Measurements from ENCODE around the gene ADAP1.

ADAP1 gene

DNA sequence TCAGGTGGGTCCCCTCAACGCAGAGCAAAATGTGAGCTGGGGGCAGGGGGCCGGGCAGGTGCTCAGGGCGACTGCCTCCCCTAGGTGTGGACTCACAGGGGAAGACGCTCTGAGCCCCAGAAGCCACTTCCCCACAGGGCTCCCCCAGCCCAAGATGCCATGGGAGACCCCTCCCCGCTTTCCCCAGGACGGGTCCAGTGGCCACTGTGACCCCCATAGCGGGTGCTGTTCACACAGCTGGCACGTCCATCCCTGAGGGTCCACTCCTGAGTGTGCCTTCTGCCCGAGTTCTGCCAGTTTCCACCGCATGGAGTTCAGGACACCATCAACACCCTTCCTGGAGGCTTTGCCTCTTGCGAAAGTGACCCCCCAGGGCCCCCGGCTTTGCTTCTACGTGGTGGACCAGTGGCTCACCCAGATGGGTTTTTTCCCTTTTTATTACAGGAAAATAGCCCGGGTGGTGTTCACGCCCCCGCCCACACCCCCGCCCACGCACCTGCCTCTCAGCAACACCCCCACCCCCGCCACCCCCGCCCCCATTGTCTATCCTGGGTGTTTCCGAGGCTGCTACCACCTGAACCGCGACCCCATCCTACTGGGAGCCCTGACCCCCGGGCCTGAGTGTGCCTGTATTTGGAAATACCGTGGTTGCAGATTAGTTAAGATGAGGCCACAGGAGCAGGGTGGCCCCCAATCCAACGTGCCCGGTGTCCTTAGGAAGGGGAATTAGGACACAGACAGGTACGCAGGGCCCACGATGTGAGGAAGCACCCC is 32.0 kb downstream of the ADAP1 start:
- peak in 1 of 2 donors; percentile 50 for DNase-seq (ENCODE audit: low read depth in 2 of 2)

GRCh38 chr7:921581-922333 is 32.7 kb downstream of the ADAP1 start:
- no peak for DNase-seq (ENCODE audit: low read depth in 2 of 2)

DNA sequence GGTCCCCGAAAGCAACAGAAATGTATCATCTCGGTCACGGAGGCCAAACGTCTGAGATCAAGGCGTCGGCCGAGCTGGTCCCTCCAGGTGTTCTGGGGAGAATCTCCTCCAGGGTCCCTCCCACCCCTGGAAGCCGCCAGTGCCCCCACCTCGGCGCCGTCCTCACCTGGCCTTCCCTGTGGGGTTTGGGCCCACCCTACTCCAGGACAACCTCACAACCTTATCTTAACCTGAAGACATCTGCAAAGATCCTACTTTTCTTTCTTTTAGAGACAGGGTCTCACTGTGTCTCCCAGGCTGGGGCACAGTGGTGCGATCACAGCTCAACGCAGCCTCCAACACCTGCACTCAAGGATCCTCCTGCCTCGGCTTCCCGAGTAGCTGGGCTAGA is 33.4 kb downstream of the ADAP1 start:
- no peak for DNase-seq (ENCODE audit: low read depth in 2 of 2)

- DNase-seq (ENCODE audit: low read depth in 2 of 2) = no peak
These were observed 34.0 kb downstream of the ADAP1 start for GRCh38 chr7:920351-921070.

- DNase-seq (ENCODE audit: low read depth in 2 of 2) = no peak
These were observed 34.5 kb downstream of the ADAP1 start for GRCh38 chr7:919924-920341.

- no peak for DNase-seq (ENCODE audit: low read depth in 2 of 2)
These were observed 35.4 kb downstream of the ADAP1 start for GRCh38 chr7:919114-919442.

- DNase-seq (ENCODE audit: low read depth in 2 of 2) = no peak
These were observed 35.9 kb downstream of the ADAP1 start for GRCh38 chr7:918441-919113.

DNA sequence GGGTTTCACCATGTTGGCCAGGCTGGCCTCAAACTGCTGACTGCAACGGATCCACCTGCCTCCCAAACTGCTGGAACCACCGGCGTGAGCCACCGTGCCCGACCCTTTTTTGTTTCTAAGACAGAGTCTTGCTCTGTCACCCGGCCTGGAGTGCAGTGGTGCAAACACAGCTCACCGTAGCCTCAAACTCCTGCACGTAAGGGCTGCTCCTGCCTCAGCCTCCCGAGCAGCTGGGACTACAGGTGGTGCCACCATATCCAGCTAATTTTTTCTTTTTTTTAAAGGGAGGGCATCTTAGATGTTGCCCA is 36.4 kb downstream of the ADAP1 start:
- DNase-seq (ENCODE audit: low read depth in 2 of 2) = no peak

DNA sequence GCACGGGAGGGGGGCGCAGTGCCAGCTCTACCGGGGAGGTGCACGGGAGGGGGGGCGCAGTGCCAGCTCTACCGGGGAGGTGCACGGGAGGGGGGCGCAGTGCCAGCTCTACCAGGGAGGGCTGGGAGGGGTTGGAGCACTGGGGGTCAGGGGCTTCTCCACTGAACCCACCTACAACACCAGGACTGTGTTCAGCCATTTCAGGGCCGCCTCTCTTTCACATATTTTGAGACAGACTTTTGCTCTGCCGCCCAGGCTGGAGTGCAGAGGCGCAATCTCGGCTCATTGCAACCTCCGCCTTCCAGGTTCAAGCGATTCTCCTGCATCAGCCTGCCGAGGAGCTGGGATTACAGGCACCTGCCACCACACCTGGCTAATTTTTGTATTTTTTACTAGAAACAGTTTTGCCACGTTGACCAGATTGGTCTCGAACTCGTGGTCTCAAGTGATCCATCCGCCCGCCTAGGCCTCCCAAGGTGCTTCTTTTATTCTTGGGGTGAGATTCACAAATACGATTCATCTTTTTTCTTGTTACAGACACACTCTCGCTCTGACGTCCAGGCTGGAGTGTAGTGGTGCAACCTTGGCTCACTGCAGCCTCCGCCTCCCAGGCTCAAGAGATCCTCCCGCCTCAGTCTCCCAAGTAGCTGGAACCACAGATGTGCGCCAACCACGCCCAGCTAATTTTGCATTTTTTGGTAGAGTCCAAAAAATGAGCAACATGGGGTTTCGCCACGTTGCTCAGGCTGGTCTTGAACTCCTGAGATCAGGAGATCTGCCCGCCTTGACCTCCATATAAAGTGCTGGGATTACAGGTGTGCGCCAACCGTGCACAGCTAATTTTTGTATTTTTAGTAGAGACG is 37.0 kb downstream of the ADAP1 start:
- DNase-seq (ENCODE audit: low read depth in 2 of 2) = no peak

DNA sequence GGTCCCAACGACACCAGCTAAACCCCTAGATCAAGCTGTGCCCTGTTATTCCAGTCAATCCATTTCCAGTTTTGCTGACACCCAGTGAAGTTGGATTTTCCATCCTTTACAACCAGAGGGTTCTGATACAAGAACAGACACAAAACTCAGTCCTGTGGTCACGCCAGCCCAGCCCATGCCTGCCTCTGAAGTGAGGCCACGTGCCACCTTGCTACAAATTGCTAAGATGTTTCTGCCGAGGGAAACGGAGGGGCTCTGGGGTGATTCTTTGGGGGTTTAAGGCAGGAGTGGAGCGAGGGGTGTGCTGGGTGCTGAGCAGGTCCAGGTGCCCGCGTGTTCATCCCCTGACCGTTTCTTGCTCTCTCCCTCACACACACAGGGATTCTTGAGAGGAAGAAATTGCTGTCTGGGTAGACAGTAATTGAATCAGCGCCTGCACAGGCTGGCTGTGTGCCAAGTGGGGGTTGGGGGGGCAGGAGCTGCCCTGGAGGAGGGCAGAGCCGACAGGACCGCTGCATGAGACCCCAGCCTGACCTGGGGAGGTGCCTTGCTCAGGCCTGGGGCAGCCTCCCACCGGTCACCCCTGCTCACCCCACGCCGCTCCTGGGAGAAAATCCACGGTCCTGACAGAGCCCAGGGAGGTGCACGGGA is 38.1 kb downstream of the ADAP1 start:
- no peak for DNase-seq (ENCODE audit: low read depth in 2 of 2)

- no peak for DNase-seq (ENCODE audit: low read depth in 2 of 2)
These were observed 38.9 kb downstream of the ADAP1 start for GRCh38 chr7:915291-916218.

- no peak for DNase-seq (ENCODE audit: low read depth in 2 of 2)
These were observed 39.8 kb downstream of the ADAP1 start for GRCh38 chr7:914521-915194.

DNA sequence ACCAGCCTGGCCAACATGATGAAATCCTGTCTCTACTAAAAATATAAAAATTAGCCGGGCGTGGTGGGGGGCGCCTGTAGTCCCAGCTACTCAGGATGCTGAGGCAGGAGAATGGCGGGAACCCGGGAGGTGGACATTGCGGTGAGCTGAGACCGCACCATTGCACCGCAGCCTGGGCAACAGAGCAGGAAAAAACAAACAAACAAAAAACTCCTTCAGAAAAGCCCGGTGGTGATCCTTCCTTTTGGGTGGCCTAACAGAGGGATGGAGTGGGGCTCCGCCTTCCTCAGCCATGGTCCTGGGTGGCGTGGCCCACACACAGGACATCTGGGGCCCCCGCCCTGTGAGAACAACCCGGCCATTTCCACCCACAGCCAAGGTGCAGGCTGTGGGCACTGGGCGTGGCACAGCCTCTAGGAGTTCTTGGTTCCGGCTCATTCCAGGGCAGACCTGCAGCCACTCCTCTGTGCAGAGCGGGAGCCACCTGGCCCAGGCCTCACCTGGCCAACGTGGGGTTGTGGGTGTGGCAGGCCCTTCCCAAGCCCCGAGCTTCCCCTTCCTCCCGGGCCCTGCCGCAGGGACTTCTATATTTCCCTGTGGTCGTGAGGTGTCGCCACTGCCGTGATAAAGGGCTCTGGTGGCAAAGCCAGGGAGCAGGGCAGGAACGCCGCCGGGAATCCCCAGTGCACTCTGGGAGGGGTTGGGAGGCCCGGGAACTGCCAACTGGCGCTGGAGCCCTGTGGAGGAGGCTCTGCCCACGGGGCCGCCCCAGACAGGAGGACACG is 40.6 kb downstream of the ADAP1 start:
- DNase-seq (ENCODE audit: low read depth in 2 of 2) = no peak

DNA sequence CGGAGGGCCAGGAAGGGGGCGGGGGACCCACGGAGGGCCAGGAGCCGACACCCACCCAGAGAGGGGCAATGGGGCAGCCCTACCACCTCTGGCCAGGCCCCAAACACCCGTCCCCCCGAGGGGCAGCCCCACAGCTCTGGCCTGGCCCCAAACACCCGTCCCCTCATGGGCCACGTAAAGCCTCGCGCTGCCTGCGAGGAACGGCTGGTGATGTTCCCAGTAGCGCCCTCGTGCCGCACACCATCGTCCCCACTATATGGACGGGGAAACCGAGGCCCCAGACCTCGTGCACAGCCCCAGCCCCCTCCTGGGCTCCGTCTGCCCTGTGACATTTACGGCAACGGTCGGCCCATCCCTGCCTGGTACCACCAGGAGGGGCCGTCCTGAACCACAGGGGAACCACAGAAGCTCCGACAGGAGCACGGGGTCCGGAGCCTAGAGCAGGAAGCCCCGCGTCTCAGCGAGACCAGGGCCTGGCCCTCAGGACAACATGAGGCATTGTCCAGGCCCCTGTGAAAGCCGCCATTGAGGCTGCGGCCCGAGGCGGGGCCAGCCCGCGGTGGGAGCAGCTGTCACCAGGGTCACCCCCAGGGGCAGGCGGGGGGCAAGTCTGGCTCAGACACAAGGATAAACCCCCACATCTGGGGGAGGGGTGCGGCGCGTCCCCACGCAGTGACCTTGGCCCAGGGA is 42.5 kb downstream of the ADAP1 start:
- DNase-seq (ENCODE audit: low read depth in 2 of 2) = no peak

- DNase-seq (ENCODE audit: low read depth in 2 of 2) = no peak
These were observed 43.5 kb downstream of the ADAP1 start for GRCh38 chr7:910931-911431.

DNA sequence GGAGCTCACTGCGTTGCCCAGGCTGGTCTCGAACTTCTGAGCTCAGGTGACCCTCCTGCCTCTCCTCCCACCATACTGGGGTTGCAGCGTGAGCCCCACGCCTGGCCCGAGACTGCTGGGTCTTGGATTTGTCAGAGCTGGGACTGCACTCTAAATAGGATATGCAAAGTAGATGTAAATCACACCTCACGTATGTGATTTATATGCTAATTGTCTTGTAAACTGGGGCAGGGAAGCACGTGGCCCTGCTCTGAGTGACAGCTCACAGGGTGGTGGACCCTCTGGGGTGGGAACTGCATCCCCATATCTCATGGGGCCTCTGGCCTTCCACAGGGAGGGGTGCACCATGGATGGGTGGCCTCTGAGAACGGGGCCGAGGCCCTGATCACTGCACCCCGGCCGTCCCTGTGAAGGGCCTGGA is 44.0 kb downstream of the ADAP1 start:
- DNase-seq (ENCODE audit: low read depth in 2 of 2) = no peak
